Measurements from ENCODE around the gene TSPYL4.

The TSPYL4 gene

DNA sequence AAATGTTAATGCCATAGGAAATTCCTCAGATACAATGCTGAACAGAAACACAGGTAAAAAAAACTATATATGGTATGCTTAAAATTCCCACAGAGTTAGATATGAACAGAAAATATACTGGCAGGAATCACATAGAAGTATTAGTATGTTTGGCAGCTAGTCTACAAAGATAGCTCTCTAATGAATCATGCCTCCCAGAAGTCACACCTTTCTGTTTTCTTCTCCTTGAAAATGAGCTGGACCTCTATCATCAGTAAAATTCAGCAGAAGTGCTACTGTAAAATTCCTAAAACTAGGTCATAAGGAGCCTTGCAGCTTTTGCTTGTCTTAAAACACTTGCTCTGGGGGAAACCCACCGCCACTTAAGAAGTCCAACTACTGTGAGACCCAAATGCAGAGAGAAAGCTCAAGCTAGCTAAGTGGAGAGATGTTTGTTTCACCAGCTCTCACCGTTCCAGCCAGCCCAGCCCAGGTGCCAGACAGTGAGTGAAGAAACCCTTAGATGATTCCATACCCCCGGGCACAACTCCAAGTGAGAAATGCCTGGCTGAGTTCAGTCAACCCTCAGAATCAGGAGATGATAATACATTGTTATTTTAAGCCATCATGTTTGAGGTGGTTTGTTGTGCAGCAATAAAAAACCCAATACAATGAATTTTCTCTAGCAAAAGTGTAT lies 43.0 kb downstream of the TSPYL4 start:
- in situ Hi-C loops (cut with MboI; ENCODE audit: low sequenced_read_pairs, unreplicated experiment), result no loop called here
- no peak for DNase-seq (ENCODE audit: low spot score)
- TF ChIP-seq, protein P1, sequence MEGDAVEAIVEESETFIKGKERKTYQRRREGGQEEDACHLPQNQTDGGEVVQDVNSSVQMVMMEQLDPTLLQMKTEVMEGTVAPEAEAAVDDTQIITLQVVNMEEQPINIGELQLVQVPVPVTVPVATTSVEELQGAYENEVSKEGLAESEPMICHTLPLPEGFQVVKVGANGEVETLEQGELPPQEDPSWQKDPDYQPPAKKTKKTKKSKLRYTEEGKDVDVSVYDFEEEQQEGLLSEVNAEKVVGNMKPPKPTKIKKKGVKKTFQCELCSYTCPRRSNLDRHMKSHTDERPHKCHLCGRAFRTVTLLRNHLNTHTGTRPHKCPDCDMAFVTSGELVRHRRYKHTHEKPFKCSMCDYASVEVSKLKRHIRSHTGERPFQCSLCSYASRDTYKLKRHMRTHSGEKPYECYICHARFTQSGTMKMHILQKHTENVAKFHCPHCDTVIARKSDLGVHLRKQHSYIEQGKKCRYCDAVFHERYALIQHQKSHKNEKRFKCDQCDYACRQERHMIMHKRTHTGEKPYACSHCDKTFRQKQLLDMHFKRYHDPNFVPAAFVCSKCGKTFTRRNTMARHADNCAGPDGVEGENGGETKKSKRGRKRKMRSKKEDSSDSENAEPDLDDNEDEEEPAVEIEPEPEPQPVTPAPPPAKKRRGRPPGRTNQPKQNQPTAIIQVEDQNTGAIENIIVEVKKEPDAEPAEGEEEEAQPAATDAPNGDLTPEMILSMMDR (IDR thresholded peaks at IDR 0.05; ENCODE audit: borderline replicate concordance, control extremely low read depth, extremely low read depth, insufficient read depth, missing control alignments), result no peak

DNA sequence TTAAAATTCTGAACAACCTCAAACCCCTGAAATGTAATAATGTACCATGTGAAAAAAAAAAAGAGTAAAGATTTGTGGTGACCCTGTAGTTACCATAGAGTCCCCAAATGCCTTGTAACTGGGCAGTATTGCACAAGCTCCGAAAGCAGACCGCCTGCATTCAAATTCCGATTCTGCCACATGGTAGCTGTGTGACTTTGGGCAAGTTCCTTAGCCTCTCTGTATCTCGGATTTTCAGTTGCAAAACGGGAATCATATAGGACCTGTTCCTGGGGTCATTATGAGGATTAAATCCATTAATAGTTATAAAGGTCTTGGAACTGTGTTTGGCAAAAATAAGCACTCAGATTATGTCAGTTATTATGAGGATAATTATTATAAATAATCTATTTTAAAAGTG lies 43.6 kb downstream of the TSPYL4 start:
- in situ Hi-C loops (cut with MboI; ENCODE audit: low sequenced_read_pairs, unreplicated experiment), result no loop called here
- TF ChIP-seq, protein P1 (IDR thresholded peaks at IDR 0.05; ENCODE audit: borderline replicate concordance, control extremely low read depth, extremely low read depth, insufficient read depth, missing control alignments), result no peak
- no peak for DNase-seq (ENCODE audit: low spot score)

GRCh38 chr6:116208056-116208785 lies 45.7 kb downstream of the TSPYL4 start:
- TF ChIP-seq, protein P1 (IDR thresholded peaks at IDR 0.05; ENCODE audit: borderline replicate concordance, control extremely low read depth, extremely low read depth, insufficient read depth, missing control alignments), result no peak
- DNase-seq (ENCODE audit: low spot score), result no peak
- in situ Hi-C loops (cut with MboI; ENCODE audit: low sequenced_read_pairs, unreplicated experiment), result no loop called here

- DNase-seq (ENCODE audit: low spot score), result no peak
- TF ChIP-seq, protein P1 (IDR thresholded peaks at IDR 0.05; ENCODE audit: borderline replicate concordance, control extremely low read depth, extremely low read depth, insufficient read depth, missing control alignments), result no peak
- in situ Hi-C loops (cut with MboI; ENCODE audit: low sequenced_read_pairs, unreplicated experiment), result no loop called here
Observed at GRCh38 chr6:116206231-116206903, 47.5 kb downstream of the TSPYL4 start.

DNA sequence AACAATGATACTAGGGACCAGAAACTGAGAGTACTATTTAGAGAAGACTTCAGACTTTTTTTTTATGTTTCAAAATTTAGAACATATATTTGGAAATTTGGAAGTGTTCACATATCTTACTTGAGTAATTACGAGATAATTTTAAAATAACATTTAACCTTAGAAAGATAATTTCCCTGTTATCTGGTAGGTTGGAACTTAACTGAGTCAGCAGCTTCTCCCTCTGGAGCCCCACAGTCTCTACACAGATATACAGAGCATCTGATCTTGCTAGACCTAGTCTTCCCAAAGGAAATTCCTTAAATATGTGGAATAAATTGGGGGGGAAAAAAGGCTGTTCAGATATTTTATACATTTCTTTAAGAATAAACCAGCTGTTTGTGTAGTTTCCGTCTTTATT lies 48.6 kb downstream of the TSPYL4 start:
- TF ChIP-seq, protein P1 (IDR thresholded peaks at IDR 0.05; ENCODE audit: borderline replicate concordance, control extremely low read depth, extremely low read depth, insufficient read depth, missing control alignments), result no peak
- no peak for DNase-seq (ENCODE audit: low spot score)
- in situ Hi-C loops (cut with MboI; ENCODE audit: low sequenced_read_pairs, unreplicated experiment), result no loop called here

- in situ Hi-C loops (cut with MboI; ENCODE audit: low sequenced_read_pairs, unreplicated experiment), result no loop called here
- DNase-seq (ENCODE audit: low spot score), result no peak
- TF ChIP-seq, protein P1 (IDR thresholded peaks at IDR 0.05; ENCODE audit: borderline replicate concordance, control extremely low read depth, extremely low read depth, insufficient read depth, missing control alignments), result no peak
Observed at GRCh38 chr6:116201538-116201937, 52.3 kb downstream of the TSPYL4 start.
